GM21717 (cell line): Measurements from ENCODE around the gene DAB1.

Experiments
- ATAC-seq: cut with Tn5 transposase; IDR thresholded peaks from one replicate; pipeline ENCODE4 v1.9.1; 2021; ENCODE audit warnings: mild to moderate bottlenecking, moderate library complexity; ENCODE audit not compliant: unreplicated experiment

The DAB1 gene

GRCh38 chr1:56965191-56965590 is 458.7 kb downstream of the DAB1 start:
- no peak for ATAC-seq

- no peak for ATAC-seq
Observed at GRCh38 chr1:56964349-56965017, 459.4 kb downstream of the DAB1 start.

- ATAC-seq = no peak
Observed at GRCh38 chr1:56963667-56964066, 460.2 kb downstream of the DAB1 start.

- ATAC-seq = no peak
Observed at GRCh38 chr1:56961426-56961825, 462.4 kb downstream of the DAB1 start.

GRCh38 chr1:56958526-56958925 is 465.3 kb downstream of the DAB1 start:
- ATAC-seq = no peak

- no peak for ATAC-seq
Observed at GRCh38 chr1:56957931-56958330, 465.9 kb downstream of the DAB1 start.

GRCh38 chr1:56954664-56955063 is 469.2 kb downstream of the DAB1 start:
- ATAC-seq = no peak

- ATAC-seq = no peak
Observed at GRCh38 chr1:56953386-56953785, 470.5 kb downstream of the DAB1 start.

- ATAC-seq = no peak
Observed at GRCh38 chr1:56952501-56952900, 471.4 kb downstream of the DAB1 start.

GRCh38 chr1:56948403-56949023 is 475.3 kb downstream of the DAB1 start:
- no peak for ATAC-seq
